ENCODE results near the gene NUP153. TPM values are rescaled to one million over a fixed set of nuclear protein-coding genes. Genes with fewer than 3 reads are reported as not detected.

The NUP153 gene
- total RNA-seq, 1 experiment from 2014 or later: 67.0 TPM

DNA sequence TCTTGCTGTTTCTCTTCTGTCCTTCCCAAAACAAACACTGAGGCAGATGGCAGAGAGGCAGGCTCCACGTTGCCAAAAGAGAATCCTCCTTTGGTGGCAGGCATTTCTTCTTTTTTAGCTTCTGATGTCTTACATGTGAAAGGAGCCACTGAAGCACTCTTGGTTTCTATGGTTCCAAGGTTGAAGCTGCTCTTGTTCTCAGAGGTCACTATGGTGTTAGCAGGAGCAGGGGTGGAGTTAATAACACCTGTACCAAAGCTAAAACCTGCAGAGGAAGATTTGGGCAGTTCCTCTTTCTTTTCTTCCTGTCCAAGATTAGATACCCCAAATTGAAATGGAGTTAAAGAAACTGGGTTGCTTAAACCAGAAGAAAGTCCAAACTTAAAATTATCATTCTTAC is 77.9 kb downstream of the NUP153 start (continued):
- TF ChIP-seq, protein P1, sequence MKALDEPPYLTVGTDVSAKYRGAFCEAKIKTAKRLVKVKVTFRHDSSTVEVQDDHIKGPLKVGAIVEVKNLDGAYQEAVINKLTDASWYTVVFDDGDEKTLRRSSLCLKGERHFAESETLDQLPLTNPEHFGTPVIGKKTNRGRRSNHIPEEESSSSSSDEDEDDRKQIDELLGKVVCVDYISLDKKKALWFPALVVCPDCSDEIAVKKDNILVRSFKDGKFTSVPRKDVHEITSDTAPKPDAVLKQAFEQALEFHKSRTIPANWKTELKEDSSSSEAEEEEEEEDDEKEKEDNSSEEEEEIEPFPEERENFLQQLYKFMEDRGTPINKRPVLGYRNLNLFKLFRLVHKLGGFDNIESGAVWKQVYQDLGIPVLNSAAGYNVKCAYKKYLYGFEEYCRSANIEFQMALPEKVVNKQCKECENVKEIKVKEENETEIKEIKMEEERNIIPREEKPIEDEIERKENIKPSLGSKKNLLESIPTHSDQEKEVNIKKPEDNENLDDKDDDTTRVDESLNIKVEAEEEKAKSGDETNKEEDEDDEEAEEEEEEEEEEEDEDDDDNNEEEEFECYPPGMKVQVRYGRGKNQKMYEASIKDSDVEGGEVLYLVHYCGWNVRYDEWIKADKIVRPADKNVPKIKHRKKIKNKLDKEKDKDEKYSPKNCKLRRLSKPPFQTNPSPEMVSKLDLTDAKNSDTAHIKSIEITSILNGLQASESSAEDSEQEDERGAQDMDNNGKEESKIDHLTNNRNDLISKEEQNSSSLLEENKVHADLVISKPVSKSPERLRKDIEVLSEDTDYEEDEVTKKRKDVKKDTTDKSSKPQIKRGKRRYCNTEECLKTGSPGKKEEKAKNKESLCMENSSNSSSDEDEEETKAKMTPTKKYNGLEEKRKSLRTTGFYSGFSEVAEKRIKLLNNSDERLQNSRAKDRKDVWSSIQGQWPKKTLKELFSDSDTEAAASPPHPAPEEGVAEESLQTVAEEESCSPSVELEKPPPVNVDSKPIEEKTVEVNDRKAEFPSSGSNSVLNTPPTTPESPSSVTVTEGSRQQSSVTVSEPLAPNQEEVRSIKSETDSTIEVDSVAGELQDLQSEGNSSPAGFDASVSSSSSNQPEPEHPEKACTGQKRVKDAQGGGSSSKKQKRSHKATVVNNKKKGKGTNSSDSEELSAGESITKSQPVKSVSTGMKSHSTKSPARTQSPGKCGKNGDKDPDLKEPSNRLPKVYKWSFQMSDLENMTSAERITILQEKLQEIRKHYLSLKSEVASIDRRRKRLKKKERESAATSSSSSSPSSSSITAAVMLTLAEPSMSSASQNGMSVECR (CRISPR knock-in tag; IDR thresholded peaks at IDR 0.05; ENCODE audit: borderline replicate concordance): no peak
- TF ChIP-seq TEAD1 (CRISPR knock-in tag; IDR thresholded peaks at IDR 0.05): no peak
- no peak for TF ChIP-seq E2F5 (CRISPR knock-in tag; IDR thresholded peaks at IDR 0.05)

DNA sequence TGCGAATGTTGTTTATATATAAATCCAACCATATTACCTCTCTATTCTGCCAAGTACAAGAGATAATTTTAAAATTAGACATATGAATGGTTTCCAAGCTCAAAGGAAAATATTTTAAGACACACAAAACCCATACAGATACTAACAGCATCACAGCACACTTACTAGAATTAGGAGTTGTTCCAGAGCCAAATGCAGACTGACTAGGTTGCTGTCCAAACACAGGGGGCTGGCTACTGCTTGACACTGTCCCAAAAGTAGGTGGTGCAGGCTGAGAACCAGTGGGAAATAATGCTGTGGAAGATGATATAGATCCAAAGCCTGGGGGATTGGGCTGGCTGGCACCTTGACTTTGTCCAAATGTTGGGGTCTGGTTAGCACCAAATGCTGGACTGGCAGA is 82.3 kb downstream of the NUP153 start:
- DNase-seq (ENCODE audit: low spot score) (no peak), ATAC-seq (no peak)
- ChIA-PET CTCF (no interaction called here), POLR2A (no interaction called here)
- peaks cover 70% of the 10 kb centered on the region for H3K36me3 Mint-ChIP-seq
- no peak for TF ChIP-seq SMAD4 (CRISPR knock-in tag; IDR thresholded peaks at IDR 0.05)
- no peak for TF ChIP-seq CTCF (IDR thresholded peaks at IDR 0.05)
- no peaks in the 10 kb centered on the region for H3K4me1 Mint-ChIP-seq
- H3K27me3 Mint-ChIP-seq (ENCODE audit: low read depth): no peaks in the 10 kb centered on the region
- no peak overlapping the region for H3K4me3 Mint-ChIP-seq
- H3K27ac Mint-ChIP-seq: no peak overlapping the region
- no peaks in the 10 kb centered on the region for H3K9me3 Mint-ChIP-seq

DNA sequence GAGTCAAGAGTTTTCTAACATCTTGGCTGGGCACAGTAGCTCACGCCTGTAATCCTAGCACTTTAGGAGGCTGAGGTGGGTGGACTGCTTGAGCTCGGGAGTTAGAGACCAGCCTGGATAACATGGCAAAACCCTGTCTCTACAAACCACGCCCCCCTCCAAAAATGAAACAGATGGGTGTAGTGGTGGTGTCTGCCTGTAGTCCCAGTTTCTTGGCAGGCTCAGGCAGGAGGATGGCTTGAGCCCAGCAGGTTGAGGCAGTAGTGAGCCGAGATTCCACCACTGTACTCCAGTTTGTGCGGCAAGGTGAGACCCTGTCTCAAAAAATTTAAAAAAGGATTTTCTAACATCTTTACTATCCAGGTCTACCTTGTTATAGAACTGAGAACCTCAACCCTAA is 84.6 kb downstream of the NUP153 start:
- CTCF ChIA-PET: no interaction called here
- no peak for DNase-seq (ENCODE audit: low spot score)
- TF ChIP-seq GRHL2 (CRISPR knock-in tag; IDR thresholded peaks at IDR 0.05; ENCODE audit: insufficient replicate concordance, severe bottlenecking): no peak
- TF ChIP-seq CTCF (IDR thresholded peaks at IDR 0.05): no peak
- no peak for TF ChIP-seq JUN (CRISPR knock-in tag; IDR thresholded peaks at IDR 0.05)
- TF ChIP-seq, protein P2, sequence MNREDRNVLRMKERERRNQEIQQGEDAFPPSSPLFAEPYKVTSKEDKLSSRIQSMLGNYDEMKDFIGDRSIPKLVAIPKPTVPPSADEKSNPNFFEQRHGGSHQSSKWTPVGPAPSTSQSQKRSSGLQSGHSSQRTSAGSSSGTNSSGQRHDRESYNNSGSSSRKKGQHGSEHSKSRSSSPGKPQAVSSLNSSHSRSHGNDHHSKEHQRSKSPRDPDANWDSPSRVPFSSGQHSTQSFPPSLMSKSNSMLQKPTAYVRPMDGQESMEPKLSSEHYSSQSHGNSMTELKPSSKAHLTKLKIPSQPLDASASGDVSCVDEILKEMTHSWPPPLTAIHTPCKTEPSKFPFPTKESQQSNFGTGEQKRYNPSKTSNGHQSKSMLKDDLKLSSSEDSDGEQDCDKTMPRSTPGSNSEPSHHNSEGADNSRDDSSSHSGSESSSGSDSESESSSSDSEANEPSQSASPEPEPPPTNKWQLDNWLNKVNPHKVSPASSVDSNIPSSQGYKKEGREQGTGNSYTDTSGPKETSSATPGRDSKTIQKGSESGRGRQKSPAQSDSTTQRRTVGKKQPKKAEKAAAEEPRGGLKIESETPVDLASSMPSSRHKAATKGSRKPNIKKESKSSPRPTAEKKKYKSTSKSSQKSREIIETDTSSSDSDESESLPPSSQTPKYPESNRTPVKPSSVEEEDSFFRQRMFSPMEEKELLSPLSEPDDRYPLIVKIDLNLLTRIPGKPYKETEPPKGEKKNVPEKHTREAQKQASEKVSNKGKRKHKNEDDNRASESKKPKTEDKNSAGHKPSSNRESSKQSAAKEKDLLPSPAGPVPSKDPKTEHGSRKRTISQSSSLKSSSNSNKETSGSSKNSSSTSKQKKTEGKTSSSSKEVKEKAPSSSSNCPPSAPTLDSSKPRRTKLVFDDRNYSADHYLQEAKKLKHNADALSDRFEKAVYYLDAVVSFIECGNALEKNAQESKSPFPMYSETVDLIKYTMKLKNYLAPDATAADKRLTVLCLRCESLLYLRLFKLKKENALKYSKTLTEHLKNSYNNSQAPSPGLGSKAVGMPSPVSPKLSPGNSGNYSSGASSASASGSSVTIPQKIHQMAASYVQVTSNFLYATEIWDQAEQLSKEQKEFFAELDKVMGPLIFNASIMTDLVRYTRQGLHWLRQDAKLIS (CRISPR knock-in tag; IDR thresholded peaks at IDR 0.05; ENCODE audit: borderline replicate concordance): no peak
- TF ChIP-seq ZNF263 (CRISPR knock-in tag; IDR thresholded peaks at IDR 0.05; ENCODE audit: low read depth): no peak
- no peak for TF ChIP-seq CREB1 (CRISPR knock-in tag; IDR thresholded peaks at IDR 0.05)
- TF ChIP-seq RELA (CRISPR knock-in tag; IDR thresholded peaks at IDR 0.05; ENCODE audit: borderline replicate concordance): no peak
- TF ChIP-seq HMGA2 (CRISPR knock-in tag; IDR thresholded peaks at IDR 0.05): no peak
- TF ChIP-seq ZNF281 (CRISPR knock-in tag; IDR thresholded peaks at IDR 0.05): no peak
- TF ChIP-seq ZMAT4 (CRISPR knock-in tag; IDR thresholded peaks at IDR 0.05): no peak
- TF ChIP-seq, protein P3, sequence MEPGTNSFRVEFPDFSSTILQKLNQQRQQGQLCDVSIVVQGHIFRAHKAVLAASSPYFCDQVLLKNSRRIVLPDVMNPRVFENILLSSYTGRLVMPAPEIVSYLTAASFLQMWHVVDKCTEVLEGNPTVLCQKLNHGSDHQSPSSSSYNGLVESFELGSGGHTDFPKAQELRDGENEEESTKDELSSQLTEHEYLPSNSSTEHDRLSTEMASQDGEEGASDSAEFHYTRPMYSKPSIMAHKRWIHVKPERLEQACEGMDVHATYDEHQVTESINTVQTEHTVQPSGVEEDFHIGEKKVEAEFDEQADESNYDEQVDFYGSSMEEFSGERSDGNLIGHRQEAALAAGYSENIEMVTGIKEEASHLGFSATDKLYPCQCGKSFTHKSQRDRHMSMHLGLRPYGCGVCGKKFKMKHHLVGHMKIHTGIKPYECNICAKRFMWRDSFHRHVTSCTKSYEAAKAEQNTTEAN (CRISPR knock-in tag; IDR thresholded peaks at IDR 0.05): no peak

More for the DNA sequence above, 84.6 kb downstream of the NUP153 start:
- peaks cover 56% of the 10 kb centered on the region for H3K36me3 Mint-ChIP-seq
- POLR2A ChIA-PET: no interaction called here
- H3K4me3 Mint-ChIP-seq: no peak overlapping the region
- no peaks in the 10 kb centered on the region for H3K4me1 Mint-ChIP-seq
- no peak; the same call in 1 of the 2 replicates for ATAC-seq
- no peak overlapping the region for H3K27ac Mint-ChIP-seq
- no peaks in the 10 kb centered on the region for H3K27me3 Mint-ChIP-seq (ENCODE audit: low read depth)
- no peaks in the 10 kb centered on the region for H3K9me3 Mint-ChIP-seq

Data from WTC11 (cell line).